ENCODE results near the gene KCNA1. TPM values are rescaled to one million over a fixed set of nuclear protein-coding genes. Genes with fewer than 3 reads are reported as not detected.

Gene KCNA1
- polyA plus RNA-seq, 1 donor (not counting 4 experiments of a cell fraction or from before 2014, with no cell fraction given), result not detected

- TF ChIP-seq CTCF (optimal IDR thresholded peaks at IDR 0.05 in 1 of 3, IDR thresholded peaks at IDR 0.05 in 1 of 3, conservative IDR thresholded peaks at IDR 0.05 in 1 of 3; ENCODE audit: extremely low read depth in 1 of 3, insufficient read depth in 2 of 3, low read length in 3 of 3), result peak in 2 of 3 experiments; percentile 17 to 28
- TF ChIP-seq EZH2 (IDR thresholded peaks at IDR 0.05; ENCODE audit: low read length), result no peak
- no peak for FAIRE-seq
- dilution Hi-C loops (cut with MboI; ENCODE audit: extremely low pct_ligation_motif_present, low sequenced_read_pairs), result no loop called here
These were observed 10.3 kb upstream of the KCNA1 start for GRCh38 chr12:4899364-4899763.

GRCh38 chr12:4900327-4900726 lies 9.4 kb upstream of the KCNA1 start:
- Histone ChIP-seq H4K20me1 (ENCODE audit: control insufficient read depth, extremely low read depth, insufficient read depth, low read length) (no peaks in the 10 kb centered on the region), H3K36me3 (ENCODE audit: control insufficient read depth in 2 of 2, extremely low read depth in 1 of 2, insufficient read depth in 2 of 2, low read length in 2 of 2) (no peaks in the 10 kb centered on the region), H3K9me3 (ENCODE audit: control insufficient read depth, low read depth, low read length) (no peaks in the 10 kb centered on the region), H3K4me3 (ENCODE audit: control insufficient read depth in 2 of 3, extremely low read depth in 1 of 3, insufficient read depth in 2 of 3, low read depth in 1 of 3, low read length in 3 of 3) (no peak overlapping the region), H3K4me1 (ENCODE audit: control insufficient read depth, extremely low read depth, insufficient read depth, low read length) (no peaks in the 10 kb centered on the region), H3K79me2 (ENCODE audit: control insufficient read depth, insufficient read depth, low read length) (no peaks in the 10 kb centered on the region), H3K9me1 (ENCODE audit: control insufficient read depth, extremely low read depth, insufficient read depth, low read length) (no peaks in the 10 kb centered on the region), H3K4me2 (ENCODE audit: control insufficient read depth, extremely low read depth, insufficient read depth, low read depth, low read length) (no peak overlapping the region), H3K9ac (ENCODE audit: control insufficient read depth, extremely low read depth, insufficient read depth, low read length) (no peak overlapping the region), H3K27me3 (ENCODE audit: control insufficient read depth, extremely low read depth, insufficient read depth, low read length) (no peaks in the 10 kb centered on the region), H3K27ac (ENCODE audit: control insufficient read depth, insufficient read depth, low read length) (no peak overlapping the region), H2AFZ (ENCODE audit: control insufficient read depth, low read length) (no peak overlapping the region)
- peak; percentile 2 for DNase-seq (ENCODE audit: low read depth, low spot score)
- no peak for TF ChIP-seq CTCF (optimal IDR thresholded peaks at IDR 0.05 in 1 of 3, IDR thresholded peaks at IDR 0.05 in 1 of 3, conservative IDR thresholded peaks at IDR 0.05 in 1 of 3; ENCODE audit: extremely low read depth in 1 of 3, insufficient read depth in 2 of 3, low read length in 3 of 3)
- no peak for TF ChIP-seq EZH2 (IDR thresholded peaks at IDR 0.05; ENCODE audit: low read length)
- no peak for FAIRE-seq
- dilution Hi-C loops (cut with MboI; ENCODE audit: extremely low pct_ligation_motif_present, low sequenced_read_pairs), result no loop called here

More at GRCh38 chr12:4899364-4899763, 10.3 kb upstream of the KCNA1 start:
- no peak overlapping the region for H3K9ac ChIP-seq (ENCODE audit: control insufficient read depth, extremely low read depth, insufficient read depth, low read length)
- H3K9me3 ChIP-seq (ENCODE audit: control insufficient read depth, low read depth, low read length), result no peaks in the 10 kb centered on the region
- no peaks in the 10 kb centered on the region for H3K79me2 ChIP-seq (ENCODE audit: control insufficient read depth, insufficient read depth, low read length)
- H3K27me3 ChIP-seq (ENCODE audit: control insufficient read depth, extremely low read depth, insufficient read depth, low read length), result no peaks in the 10 kb centered on the region
- no peak overlapping the region for H2AFZ ChIP-seq (ENCODE audit: control insufficient read depth, low read length)
- H3K4me3 ChIP-seq (ENCODE audit: control insufficient read depth in 2 of 3, extremely low read depth in 1 of 3, insufficient read depth in 2 of 3, low read depth in 1 of 3, low read length in 3 of 3), result no peak overlapping the region
- no peak for DNase-seq (ENCODE audit: low read depth, low spot score)
- H3K9me1 ChIP-seq (ENCODE audit: control insufficient read depth, extremely low read depth, insufficient read depth, low read length), result no peaks in the 10 kb centered on the region
- no peaks in the 10 kb centered on the region for H4K20me1 ChIP-seq (ENCODE audit: control insufficient read depth, extremely low read depth, insufficient read depth, low read length)
- no peak overlapping the region for H3K4me2 ChIP-seq (ENCODE audit: control insufficient read depth, extremely low read depth, insufficient read depth, low read depth, low read length)
- H3K4me1 ChIP-seq (ENCODE audit: control insufficient read depth, extremely low read depth, insufficient read depth, low read length), result no peaks in the 10 kb centered on the region
- H3K36me3 ChIP-seq (ENCODE audit: control insufficient read depth in 2 of 2, extremely low read depth in 1 of 2, insufficient read depth in 2 of 2, low read length in 2 of 2), result no peaks in the 10 kb centered on the region
- H3K27ac ChIP-seq (ENCODE audit: control insufficient read depth, insufficient read depth, low read length), result no peak overlapping the region
